Osteoblast (primary cell): ENCODE results near the gene MS4A15. TPM values are rescaled to one million over a fixed set of nuclear protein-coding genes. Genes with fewer than 3 reads are reported as not detected.

Source experiments
- DNase-seq: peaks from one replicate; pipeline ENCODE4 v3.0.0; 2011; ENCODE audit warnings: low spot score, mixed read lengths; ENCODE audit not compliant: insufficient read length; ENCODE audit errors: missing footprints
- H2AFZ ChIP-seq: 2 replicates; pipeline ENCODE4 v1.6.0; 2011; ENCODE audit warnings: mild to moderate bottlenecking, low read length
- H3K27ac ChIP-seq: 2 replicates; pipeline ENCODE4 v1.5.1; 2011; ENCODE audit warnings: mild to moderate bottlenecking, low read depth, low read length, moderate library complexity
- H3K27me3 ChIP-seq: 2 replicates; pipeline ENCODE4 v1.6.0; 2012; ENCODE audit warnings: mild to moderate bottlenecking, control low read depth, inconsistent platforms, low read length, moderate library complexity; ENCODE audit not compliant: insufficient read depth
- H3K36me3 ChIP-seq: 2 replicates; pipeline ENCODE4 v1.5.1; 2011; ENCODE audit warnings: mild to moderate bottlenecking, low read length, control low read depth, moderate library complexity; ENCODE audit not compliant: insufficient read depth
- H3K4me1 ChIP-seq: 2 replicates; pipeline ENCODE4 v1.5.1; 2011; ENCODE audit warnings: mild to moderate bottlenecking, low read length, control low read depth, moderate library complexity; ENCODE audit not compliant: insufficient read depth
- H3K4me2 ChIP-seq: 2 replicates; pipeline ENCODE4 v1.6.0; 2011; ENCODE audit warnings: mild to moderate bottlenecking, low read length; ENCODE audit not compliant: insufficient read depth
- H3K4me3 ChIP-seq: fragments of 200-600 bp; sonication (generic); 3 replicates; pipeline ENCODE4 v1.5.1; 2012; ENCODE audit warnings: mild to moderate bottlenecking, low read length, inconsistent platforms; ENCODE audit not compliant: insufficient read depth
- H3K79me2 ChIP-seq: 2 replicates; pipeline ENCODE4 v1.6.0; 2012; ENCODE audit warnings: mild to moderate bottlenecking, low read length, control low read depth, inconsistent platforms; ENCODE audit not compliant: insufficient read depth
- H3K9me3 ChIP-seq: 2 replicates; pipeline ENCODE4 v1.5.1; 2011; ENCODE audit warnings: low read depth, low read length, control low read depth
- H4K20me1 ChIP-seq: 2 replicates; pipeline ENCODE4 v1.6.0; 2012; ENCODE audit warnings: mild to moderate bottlenecking, low read length, control low read depth; ENCODE audit not compliant: insufficient read depth
- total RNA-seq: library from RNA; depleted of rRNA; stranded (reverse); fragments of >200 nt; gene quantifications from 2 replicates; pipeline ENCODE4 v1.2.3, GENCODE V29; 2012
- TF ChIP-seq, protein P1 (sequence below): IDR thresholded peaks from 2 replicates; pipeline ENCODE4 v1.5.1; 2011; ENCODE audit warnings: mild to moderate bottlenecking, low read depth, low read length, moderate library complexity; ENCODE audit errors: extremely low read depth

MS4A15 gene
- total RNA-seq, 1 donor, result not detected

DNA sequence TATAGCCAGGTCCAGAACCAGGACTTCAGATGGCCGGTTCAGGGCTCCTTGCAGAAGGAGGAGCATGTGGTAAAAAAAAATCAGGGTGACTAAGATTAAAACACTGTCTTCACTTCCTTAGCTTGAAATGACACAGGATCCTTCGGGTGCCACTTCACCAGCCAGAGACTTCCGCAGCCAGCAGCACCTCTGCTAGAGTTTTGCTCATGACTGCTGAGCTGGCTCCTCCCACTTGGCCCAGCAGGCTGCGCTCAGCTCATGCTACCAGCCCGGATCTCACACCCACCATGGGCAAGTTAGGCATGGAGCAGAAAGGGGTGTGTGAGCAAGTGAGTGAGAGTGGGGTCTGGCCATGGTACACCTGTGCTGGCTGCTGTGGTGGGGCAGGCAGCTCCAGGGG is 38.7 kb upstream of the MS4A15 start:
- H3K9me3 ChIP-seq, result no peaks in the 10 kb centered on the region
- TF ChIP-seq, protein P1, sequence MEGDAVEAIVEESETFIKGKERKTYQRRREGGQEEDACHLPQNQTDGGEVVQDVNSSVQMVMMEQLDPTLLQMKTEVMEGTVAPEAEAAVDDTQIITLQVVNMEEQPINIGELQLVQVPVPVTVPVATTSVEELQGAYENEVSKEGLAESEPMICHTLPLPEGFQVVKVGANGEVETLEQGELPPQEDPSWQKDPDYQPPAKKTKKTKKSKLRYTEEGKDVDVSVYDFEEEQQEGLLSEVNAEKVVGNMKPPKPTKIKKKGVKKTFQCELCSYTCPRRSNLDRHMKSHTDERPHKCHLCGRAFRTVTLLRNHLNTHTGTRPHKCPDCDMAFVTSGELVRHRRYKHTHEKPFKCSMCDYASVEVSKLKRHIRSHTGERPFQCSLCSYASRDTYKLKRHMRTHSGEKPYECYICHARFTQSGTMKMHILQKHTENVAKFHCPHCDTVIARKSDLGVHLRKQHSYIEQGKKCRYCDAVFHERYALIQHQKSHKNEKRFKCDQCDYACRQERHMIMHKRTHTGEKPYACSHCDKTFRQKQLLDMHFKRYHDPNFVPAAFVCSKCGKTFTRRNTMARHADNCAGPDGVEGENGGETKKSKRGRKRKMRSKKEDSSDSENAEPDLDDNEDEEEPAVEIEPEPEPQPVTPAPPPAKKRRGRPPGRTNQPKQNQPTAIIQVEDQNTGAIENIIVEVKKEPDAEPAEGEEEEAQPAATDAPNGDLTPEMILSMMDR, result no peak
- H3K27ac ChIP-seq, result no peak overlapping the region
- H3K27me3 ChIP-seq, result no peaks in the 10 kb centered on the region
- no peak overlapping the region for H3K4me3 ChIP-seq
- DNase-seq, result no peak
- no peaks in the 10 kb centered on the region for H3K4me1 ChIP-seq
- no peak overlapping the region for H3K4me2 ChIP-seq
- no peak overlapping the region for H2AFZ ChIP-seq
- H3K79me2 ChIP-seq, result no peaks in the 10 kb centered on the region
- H4K20me1 ChIP-seq, result no peaks in the 10 kb centered on the region
- H3K36me3 ChIP-seq, result no peaks in the 10 kb centered on the region

DNA sequence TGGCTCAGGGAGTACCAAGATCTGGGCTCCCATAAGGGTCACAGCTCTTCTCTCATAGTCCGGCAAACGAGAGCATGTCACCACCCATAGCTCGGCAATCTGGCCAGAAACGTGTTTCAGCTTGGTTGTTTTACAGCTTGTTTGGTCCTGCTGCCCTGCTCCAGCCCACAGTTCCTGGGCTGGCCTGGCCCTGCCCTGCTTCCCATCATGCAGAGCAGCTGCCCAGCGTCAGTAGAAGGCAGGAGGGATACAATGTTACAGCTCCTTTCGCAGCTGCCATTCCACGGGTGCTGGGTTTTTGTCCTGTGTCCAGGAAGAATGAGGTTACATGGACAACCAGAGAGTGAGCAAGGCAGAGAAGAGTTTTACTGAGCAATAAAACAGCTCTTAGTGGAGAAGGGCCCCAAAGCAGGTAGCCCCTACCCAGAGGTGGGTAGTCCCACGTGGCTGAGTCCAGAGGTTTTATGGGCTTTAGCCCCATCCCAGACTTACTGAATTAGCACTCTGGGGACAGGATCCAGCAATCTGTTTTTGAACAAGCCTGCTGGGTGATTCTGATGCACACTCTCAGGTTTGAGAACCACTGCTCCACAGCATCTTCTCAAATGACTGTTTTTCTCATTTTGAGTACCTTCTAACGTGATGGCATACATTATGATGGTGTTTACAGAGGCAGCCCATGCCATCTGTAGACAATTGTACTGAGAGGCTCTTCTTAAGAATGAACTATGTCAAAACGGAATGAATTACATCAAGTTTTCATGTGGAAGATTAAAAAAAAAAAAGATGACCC is 37.9 kb upstream of the MS4A15 start:
- peak; percentile 51 for DNase-seq
- H3K27ac ChIP-seq, result no peak overlapping the region
- TF ChIP-seq, protein P1, result no peak
- no peaks in the 10 kb centered on the region for H3K4me1 ChIP-seq
- no peaks in the 10 kb centered on the region for H4K20me1 ChIP-seq
- H3K79me2 ChIP-seq, result no peaks in the 10 kb centered on the region
- no peak overlapping the region for H2AFZ ChIP-seq
- H3K9me3 ChIP-seq, result no peaks in the 10 kb centered on the region
- no peak overlapping the region for H3K4me3 ChIP-seq
- H3K36me3 ChIP-seq, result no peaks in the 10 kb centered on the region
- H3K27me3 ChIP-seq, result no peaks in the 10 kb centered on the region
- H3K4me2 ChIP-seq, result no peak overlapping the region

DNA sequence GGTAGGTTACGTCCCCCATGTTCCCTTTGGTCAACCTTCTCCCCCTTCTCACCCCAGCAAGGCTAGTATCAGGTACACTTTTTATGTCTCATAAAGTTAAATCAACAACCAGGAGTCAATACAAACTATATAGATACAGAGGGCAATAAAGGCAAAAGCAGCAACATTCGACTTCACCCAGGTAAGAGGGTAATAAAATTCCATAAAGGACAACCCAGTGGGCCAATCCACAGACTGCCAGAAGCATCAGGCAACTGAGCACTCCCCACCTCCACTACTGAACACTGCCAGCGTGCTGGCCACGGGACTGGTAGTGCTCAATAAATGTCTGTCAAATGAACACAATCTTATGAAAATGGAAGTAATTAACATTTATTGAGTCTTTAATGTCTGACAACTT is 37.3 kb upstream of the MS4A15 start:
- no peak for DNase-seq
- no peak overlapping the region for H3K27ac ChIP-seq
- no peaks in the 10 kb centered on the region for H3K79me2 ChIP-seq
- no peak overlapping the region for H3K4me2 ChIP-seq
- no peaks in the 10 kb centered on the region for H4K20me1 ChIP-seq
- H3K4me3 ChIP-seq, result no peak overlapping the region
- H3K9me3 ChIP-seq, result no peaks in the 10 kb centered on the region
- TF ChIP-seq, protein P1, result no peak
- no peaks in the 10 kb centered on the region for H3K36me3 ChIP-seq
- no peak overlapping the region for H2AFZ ChIP-seq
- no peaks in the 10 kb centered on the region for H3K4me1 ChIP-seq
- H3K27me3 ChIP-seq, result no peaks in the 10 kb centered on the region

DNA sequence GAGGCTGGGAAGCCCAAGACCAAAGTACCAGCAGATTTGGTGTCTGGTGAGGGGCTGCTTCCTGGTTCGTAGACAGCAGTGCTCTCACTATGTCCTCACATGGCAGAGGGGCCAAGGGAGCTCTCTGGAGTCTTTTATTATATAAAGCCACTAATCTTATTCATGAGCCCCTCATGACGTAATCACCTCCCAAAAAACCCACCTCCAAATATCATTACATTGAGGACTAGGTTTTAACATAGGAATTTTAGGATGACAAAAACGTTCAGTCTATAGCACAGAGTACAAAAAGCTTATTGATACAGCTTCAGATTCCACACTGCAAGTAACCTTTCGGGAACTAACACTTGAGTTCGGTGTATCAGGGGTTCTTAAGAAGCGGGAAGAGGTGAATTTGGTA is 36.2 kb upstream of the MS4A15 start:
- no peaks in the 10 kb centered on the region for H3K79me2 ChIP-seq
- no peaks in the 10 kb centered on the region for H4K20me1 ChIP-seq
- H3K4me3 ChIP-seq, result no peak overlapping the region
- no peak overlapping the region for H2AFZ ChIP-seq
- H3K4me1 ChIP-seq, result no peaks in the 10 kb centered on the region
- no peak overlapping the region for H3K4me2 ChIP-seq
- TF ChIP-seq, protein P1, result no peak
- no peaks in the 10 kb centered on the region for H3K36me3 ChIP-seq
- H3K9me3 ChIP-seq, result no peaks in the 10 kb centered on the region
- no peaks in the 10 kb centered on the region for H3K27me3 ChIP-seq
- no peak overlapping the region for H3K27ac ChIP-seq
- no peak for DNase-seq
